Measurements from ENCODE around the gene HDAC4.

HDAC4 gene

DNA sequence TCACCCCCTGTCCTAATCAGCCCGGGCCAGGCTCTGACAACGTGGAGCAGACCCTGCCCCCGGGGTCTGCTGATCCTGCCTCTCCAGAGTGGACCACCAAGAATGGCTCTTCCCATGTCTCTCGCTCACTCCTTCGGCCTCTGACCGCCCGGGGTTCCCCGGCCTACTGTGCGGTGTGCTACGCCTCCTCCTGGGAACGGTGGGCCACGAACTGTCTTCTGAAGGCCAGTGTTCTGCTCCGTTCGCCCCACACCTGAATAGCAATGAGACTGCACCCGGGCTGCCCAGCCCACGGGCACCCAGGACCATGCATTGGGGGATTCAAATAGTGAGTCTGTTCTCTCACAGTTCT, 363.3 kb downstream of the HDAC4 start:
- TF ChIP-seq, protein P1, sequence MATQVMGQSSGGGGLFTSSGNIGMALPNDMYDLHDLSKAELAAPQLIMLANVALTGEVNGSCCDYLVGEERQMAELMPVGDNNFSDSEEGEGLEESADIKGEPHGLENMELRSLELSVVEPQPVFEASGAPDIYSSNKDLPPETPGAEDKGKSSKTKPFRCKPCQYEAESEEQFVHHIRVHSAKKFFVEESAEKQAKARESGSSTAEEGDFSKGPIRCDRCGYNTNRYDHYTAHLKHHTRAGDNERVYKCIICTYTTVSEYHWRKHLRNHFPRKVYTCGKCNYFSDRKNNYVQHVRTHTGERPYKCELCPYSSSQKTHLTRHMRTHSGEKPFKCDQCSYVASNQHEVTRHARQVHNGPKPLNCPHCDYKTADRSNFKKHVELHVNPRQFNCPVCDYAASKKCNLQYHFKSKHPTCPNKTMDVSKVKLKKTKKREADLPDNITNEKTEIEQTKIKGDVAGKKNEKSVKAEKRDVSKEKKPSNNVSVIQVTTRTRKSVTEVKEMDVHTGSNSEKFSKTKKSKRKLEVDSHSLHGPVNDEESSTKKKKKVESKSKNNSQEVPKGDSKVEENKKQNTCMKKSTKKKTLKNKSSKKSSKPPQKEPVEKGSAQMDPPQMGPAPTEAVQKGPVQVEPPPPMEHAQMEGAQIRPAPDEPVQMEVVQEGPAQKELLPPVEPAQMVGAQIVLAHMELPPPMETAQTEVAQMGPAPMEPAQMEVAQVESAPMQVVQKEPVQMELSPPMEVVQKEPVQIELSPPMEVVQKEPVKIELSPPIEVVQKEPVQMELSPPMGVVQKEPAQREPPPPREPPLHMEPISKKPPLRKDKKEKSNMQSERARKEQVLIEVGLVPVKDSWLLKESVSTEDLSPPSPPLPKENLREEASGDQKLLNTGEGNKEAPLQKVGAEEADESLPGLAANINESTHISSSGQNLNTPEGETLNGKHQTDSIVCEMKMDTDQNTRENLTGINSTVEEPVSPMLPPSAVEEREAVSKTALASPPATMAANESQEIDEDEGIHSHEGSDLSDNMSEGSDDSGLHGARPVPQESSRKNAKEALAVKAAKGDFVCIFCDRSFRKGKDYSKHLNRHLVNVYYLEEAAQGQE (IDR thresholded peaks at IDR 0.05; ENCODE audit: low read depth), result no peak
- TF ChIP-seq, protein P2, sequence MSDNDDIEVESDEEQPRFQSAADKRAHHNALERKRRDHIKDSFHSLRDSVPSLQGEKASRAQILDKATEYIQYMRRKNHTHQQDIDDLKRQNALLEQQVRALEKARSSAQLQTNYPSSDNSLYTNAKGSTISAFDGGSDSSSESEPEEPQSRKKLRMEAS (IDR thresholded peaks at IDR 0.05), result no peak
- no peak for TF ChIP-seq ZBTB7A (IDR thresholded peaks at IDR 0.05; ENCODE audit: low read depth)
- no peak for TF ChIP-seq TCF12 (IDR thresholded peaks at IDR 0.05; ENCODE audit: low read depth)

GRCh38 chr2:239036819-239037558, 363.8 kb downstream of the HDAC4 start:
- TF ChIP-seq CREB1 (IDR thresholded peaks at IDR 0.05; ENCODE audit: low read depth), result no peak
- TF ChIP-seq EP300 (IDR thresholded peaks at IDR 0.05; ENCODE audit: borderline replicate concordance), result no peak
- TF ChIP-seq, protein P1 (IDR thresholded peaks at IDR 0.05; ENCODE audit: low read depth), result no peak
- no peak for TF ChIP-seq TEAD4 (IDR thresholded peaks at IDR 0.05)
- TF ChIP-seq TCF12 (IDR thresholded peaks at IDR 0.05; ENCODE audit: low read depth), result no peak
- TF ChIP-seq, protein P3, sequence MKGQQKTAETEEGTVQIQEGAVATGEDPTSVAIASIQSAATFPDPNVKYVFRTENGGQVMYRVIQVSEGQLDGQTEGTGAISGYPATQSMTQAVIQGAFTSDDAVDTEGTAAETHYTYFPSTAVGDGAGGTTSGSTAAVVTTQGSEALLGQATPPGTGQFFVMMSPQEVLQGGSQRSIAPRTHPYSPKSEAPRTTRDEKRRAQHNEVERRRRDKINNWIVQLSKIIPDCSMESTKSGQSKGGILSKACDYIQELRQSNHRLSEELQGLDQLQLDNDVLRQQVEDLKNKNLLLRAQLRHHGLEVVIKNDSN (IDR thresholded peaks at IDR 0.05), result no peak
- TF ChIP-seq NFIC (IDR thresholded peaks at IDR 0.05), result no peak

GRCh38 chr2:239035997-239036731, 364.7 kb downstream of the HDAC4 start:
- TF ChIP-seq RAD21 (IDR thresholded peaks at IDR 0.05; ENCODE audit: low read depth), result no peak
- no peak for TF ChIP-seq CREB1 (IDR thresholded peaks at IDR 0.05; ENCODE audit: low read depth)
- no peak for TF ChIP-seq FOXM1 (IDR thresholded peaks at IDR 0.05; ENCODE audit: borderline replicate concordance, low read depth)
- TF ChIP-seq, protein P3 (IDR thresholded peaks at IDR 0.05), result no peak
- no peak for TF ChIP-seq EGR1 (IDR thresholded peaks at IDR 0.05)
- TF ChIP-seq, protein P1 (IDR thresholded peaks at IDR 0.05; ENCODE audit: low read depth), result no peak
- TF ChIP-seq TEAD4 (IDR thresholded peaks at IDR 0.05), result no peak
- TF ChIP-seq TAF1 (IDR thresholded peaks at IDR 0.05; ENCODE audit: low read depth), result no peak
- TF ChIP-seq, protein P2 (IDR thresholded peaks at IDR 0.05), result no peak
- no peak for TF ChIP-seq CEBPB (IDR thresholded peaks at IDR 0.05)
- no peak for TF ChIP-seq NFIC (IDR thresholded peaks at IDR 0.05)
- no peak for TF ChIP-seq TCF12 (IDR thresholded peaks at IDR 0.05; ENCODE audit: low read depth)
- TF ChIP-seq EP300 (IDR thresholded peaks at IDR 0.05; ENCODE audit: borderline replicate concordance), result no peak
- no peak for TF ChIP-seq ZBTB7A (IDR thresholded peaks at IDR 0.05; ENCODE audit: low read depth)
- no peak for TF ChIP-seq YY1 (IDR thresholded peaks at IDR 0.05; ENCODE audit: low read depth)

DNA sequence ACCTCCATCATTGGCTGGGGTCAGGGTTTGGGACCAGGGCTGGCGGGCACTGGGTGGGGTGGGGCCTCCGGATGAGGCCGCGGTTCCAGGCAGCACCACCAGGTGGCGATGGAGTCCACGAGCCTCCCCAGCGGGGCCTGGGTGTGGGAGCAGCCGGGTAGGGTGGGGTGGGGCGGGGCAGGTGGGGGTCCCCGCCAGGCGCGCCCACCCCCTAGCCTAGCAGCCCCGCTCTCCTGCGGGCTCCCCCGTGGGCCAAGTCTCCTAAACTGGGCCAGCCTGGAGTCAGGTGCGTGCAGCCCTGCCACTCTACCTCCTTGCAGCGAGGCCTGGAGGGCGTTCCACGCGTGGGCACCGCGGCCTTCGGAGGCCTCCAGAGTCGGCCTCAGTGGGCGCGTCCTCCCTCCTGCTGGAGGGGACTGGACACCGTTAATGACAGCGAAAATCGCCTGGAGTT, 365.4 kb downstream of the HDAC4 start:
- TF ChIP-seq ZBTB7A (IDR thresholded peaks at IDR 0.05; ENCODE audit: low read depth), result 0 out of 2 replicates have a peak, but pooled peaks have one; percentile 67
- TF ChIP-seq, protein P1 (IDR thresholded peaks at IDR 0.05; ENCODE audit: low read depth), result no peak
- peak; percentile 76 for TF ChIP-seq RAD21 (IDR thresholded peaks at IDR 0.05; ENCODE audit: low read depth)

Data from Ishikawa (cell line).